Progenitor cell of endocrine pancreas (in vitro differentiated cells): Measurements from ENCODE around the gene DEDD2. TPM values are rescaled to one million over a fixed set of nuclear protein-coding genes. Genes with fewer than 3 reads are reported as not detected.

Experiments
- DNase-seq: peaks from one replicate; pipeline ENCODE4 v3.0.0; 2021; ENCODE audit warnings: low spot score; ENCODE audit not compliant: unreplicated experiment
- H3K27ac Mint-ChIP-seq: 2 replicates; pipeline ENCODE4 v1.8.0; 2021; ENCODE audit warnings: mild to moderate bottlenecking, moderate library complexity, mixed read lengths
- H3K27me3 Mint-ChIP-seq: 2 replicates; pipeline ENCODE4 v1.8.0; 2021; ENCODE audit warnings: mixed read lengths
- H3K36me3 Mint-ChIP-seq: 2 replicates; pipeline ENCODE4 v1.8.0; 2022; ENCODE audit warnings: mixed read lengths; ENCODE audit not compliant: insufficient read depth
- H3K4me1 Mint-ChIP-seq: 2 replicates; pipeline ENCODE4 v1.8.0; 2021; ENCODE audit warnings: low read depth, mixed read lengths
- H3K4me3 Mint-ChIP-seq: 2 replicates; pipeline ENCODE4 v1.8.0; 2021; ENCODE audit warnings: low read depth, mild to moderate bottlenecking, moderate library complexity, mixed read lengths
- H3K9me3 Mint-ChIP-seq: 2 replicates; pipeline ENCODE4 v1.8.0; 2021; ENCODE audit warnings: low read depth, mixed read lengths
- total RNA-seq: library from RNA; stranded (reverse); gene quantifications from 2 replicates; pipeline ENCODE4 v1.2.1, GENCODE V29; 2021
- TF ChIP-seq, protein P1 (sequence below): fragments of 200-600 bp; sonication (generic); IDR thresholded peaks from one replicate; pipeline ENCODE4 v1.5.0; 2021; ENCODE audit warnings: antibody characterized with exemption, mild to moderate bottlenecking; ENCODE audit not compliant: unreplicated experiment

DEDD2 gene
- total RNA-seq, 1 donor from 2014 or later: 38.3 TPM

DNA sequence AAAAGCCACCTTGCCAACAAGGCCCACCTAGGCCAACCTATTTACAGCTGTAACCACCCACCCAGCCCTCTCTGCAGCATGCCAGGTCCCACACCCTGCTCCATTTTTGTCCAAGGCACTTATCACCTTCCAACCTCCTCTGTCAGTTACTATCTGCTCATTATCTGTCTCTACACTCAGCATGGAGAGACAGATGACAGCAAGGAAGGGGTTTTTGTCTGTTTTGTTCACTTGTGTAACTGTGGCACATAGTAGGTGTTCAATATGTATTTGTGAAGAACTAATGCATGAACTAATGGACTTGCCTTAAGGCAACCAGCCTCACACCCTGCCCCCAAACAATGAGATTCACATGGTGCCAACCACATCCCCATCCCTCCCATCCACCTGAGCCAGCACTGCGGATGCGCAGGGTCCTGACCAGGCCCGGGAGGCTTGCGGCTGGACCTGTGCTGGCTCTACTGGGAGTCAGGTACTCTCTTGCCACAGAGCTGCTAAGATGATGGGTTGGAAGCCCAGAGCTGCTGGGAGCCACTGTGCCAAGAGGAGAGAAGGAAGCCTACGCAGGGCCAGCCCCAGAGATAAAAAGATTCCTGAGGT, 17.3 kb downstream of the DEDD2 start:
- TF ChIP-seq, protein P1, sequence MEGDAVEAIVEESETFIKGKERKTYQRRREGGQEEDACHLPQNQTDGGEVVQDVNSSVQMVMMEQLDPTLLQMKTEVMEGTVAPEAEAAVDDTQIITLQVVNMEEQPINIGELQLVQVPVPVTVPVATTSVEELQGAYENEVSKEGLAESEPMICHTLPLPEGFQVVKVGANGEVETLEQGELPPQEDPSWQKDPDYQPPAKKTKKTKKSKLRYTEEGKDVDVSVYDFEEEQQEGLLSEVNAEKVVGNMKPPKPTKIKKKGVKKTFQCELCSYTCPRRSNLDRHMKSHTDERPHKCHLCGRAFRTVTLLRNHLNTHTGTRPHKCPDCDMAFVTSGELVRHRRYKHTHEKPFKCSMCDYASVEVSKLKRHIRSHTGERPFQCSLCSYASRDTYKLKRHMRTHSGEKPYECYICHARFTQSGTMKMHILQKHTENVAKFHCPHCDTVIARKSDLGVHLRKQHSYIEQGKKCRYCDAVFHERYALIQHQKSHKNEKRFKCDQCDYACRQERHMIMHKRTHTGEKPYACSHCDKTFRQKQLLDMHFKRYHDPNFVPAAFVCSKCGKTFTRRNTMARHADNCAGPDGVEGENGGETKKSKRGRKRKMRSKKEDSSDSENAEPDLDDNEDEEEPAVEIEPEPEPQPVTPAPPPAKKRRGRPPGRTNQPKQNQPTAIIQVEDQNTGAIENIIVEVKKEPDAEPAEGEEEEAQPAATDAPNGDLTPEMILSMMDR: no peak
- DNase-seq: no peak
- Mint-ChIP-seq H3K27ac (no peak overlapping the region), H3K4me1 (no peaks in the 10 kb centered on the region), H3K36me3 (peaks cover 30% of the 10 kb centered on the region), H3K4me3 (no peak overlapping the region), H3K27me3 (no peaks in the 10 kb centered on the region), H3K9me3 (no peaks in the 10 kb centered on the region)

DNA sequence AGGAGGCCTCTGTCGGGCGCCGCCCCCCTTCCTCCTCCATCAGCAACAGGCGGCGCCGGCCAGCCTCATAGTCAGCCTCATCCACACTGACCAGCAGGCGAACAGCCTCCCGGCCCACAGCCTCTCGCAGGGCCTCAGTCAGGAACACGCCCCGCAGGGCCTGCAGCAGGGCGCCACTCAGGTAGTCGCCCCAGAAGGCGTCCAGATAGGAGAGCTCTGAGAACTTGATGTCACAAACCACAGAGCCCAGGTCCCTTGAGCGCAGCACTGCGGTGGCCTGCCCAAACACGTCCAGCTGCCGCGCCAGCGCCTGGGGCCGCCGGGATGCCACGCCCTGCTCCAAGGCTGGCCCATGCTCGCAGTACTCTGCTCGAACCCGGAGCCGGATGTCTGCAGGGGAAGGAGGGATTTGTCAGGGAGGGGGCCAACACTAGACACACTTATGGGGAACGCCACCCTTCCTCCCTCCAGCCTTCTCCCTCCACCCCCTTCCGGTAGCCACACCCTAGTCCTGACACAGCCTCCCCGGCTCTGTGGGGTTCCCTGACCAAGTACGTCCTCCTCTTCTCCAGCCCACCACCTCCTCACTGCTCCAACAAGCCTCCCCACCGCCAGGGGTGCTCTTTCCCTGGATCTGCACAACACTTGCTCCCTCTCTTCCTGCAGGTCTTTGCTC, 17.9 kb downstream of the DEDD2 start:
- TF ChIP-seq, protein P1: no peak
- no peaks in the 10 kb centered on the region for H3K4me1 Mint-ChIP-seq
- no peaks in the 10 kb centered on the region for H3K9me3 Mint-ChIP-seq
- H3K27me3 Mint-ChIP-seq: no peaks in the 10 kb centered on the region
- H3K36me3 Mint-ChIP-seq: peaks cover 27% of the 10 kb centered on the region
- DNase-seq: no peak
- H3K4me3 Mint-ChIP-seq: no peak overlapping the region
- H3K27ac Mint-ChIP-seq: no peak overlapping the region

DNA sequence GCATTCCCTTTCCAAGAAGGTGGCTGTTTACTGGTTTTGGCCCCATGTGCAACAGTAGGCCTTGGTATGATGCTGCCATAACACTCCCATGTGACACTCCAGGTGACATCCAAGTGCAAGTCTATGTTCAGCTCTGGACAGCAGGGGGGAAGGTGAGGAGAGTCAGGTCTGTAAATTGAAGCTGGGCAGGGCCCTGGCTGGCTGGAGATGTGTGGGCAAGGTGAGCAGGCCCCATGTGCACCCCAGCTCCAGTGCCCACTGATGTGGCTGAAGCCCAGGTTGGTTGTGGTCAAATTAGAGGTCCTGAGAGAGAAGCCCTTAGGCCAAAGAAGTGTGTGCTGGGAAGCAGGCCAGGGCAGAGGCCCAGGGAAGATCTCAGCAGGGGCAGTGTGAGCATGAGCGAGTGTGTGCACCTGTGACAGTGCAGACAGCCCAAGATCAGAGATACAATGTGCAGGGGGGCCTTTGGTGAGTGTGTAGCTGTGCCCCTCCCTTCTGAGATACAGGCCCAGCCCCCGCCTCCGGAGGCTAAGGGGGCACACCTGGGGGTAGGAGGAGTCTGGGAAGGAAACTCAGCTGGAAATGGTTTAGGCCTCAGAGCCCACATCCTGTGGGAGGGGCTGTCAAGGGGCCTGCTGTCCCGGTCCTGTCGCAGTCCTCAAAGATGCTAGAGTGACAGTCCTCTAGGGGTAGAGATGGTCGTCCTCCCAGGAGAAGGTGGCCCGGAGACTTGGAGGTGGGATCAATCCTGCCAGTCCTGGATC, 18.6 kb downstream of the DEDD2 start:
- Mint-ChIP-seq H3K27ac (no peak overlapping the region), H3K27me3 (no peaks in the 10 kb centered on the region), H3K36me3 (peaks cover 27% of the 10 kb centered on the region), H3K4me1 (no peaks in the 10 kb centered on the region), H3K4me3 (no peak overlapping the region), H3K9me3 (no peaks in the 10 kb centered on the region)
- no peak for DNase-seq
- TF ChIP-seq, protein P1: no peak

DNA sequence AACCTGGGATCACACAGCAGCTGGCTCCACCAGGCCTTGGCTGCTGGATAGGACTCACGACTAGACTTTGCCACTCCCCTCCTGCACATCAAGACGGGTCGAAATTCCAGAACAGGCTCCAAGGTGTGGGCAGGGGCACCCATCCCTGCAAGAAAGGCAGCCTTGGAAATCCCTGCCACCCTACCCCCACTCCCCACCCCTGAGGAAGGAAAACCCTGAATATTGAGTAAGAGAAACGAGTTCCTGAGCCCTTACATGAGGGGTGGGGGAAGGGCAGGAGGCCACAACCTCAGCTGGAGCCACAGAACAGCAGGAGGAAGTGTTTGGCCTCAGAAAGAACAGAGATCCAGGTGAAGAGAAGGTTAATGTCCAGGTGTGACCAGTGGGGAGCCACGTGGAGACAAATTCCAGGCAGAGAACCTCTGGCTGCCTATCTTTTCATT, 20.1 kb downstream of the DEDD2 start:
- no peak overlapping the region for H3K4me3 Mint-ChIP-seq
- TF ChIP-seq, protein P1: no peak
- H3K27me3 Mint-ChIP-seq: peaks cover 4% of the 10 kb centered on the region
- H3K36me3 Mint-ChIP-seq: peaks cover 23% of the 10 kb centered on the region
- H3K4me1 Mint-ChIP-seq: no peaks in the 10 kb centered on the region
- no peaks in the 10 kb centered on the region for H3K9me3 Mint-ChIP-seq
- no peak for DNase-seq
- H3K27ac Mint-ChIP-seq: no peak overlapping the region
